Activated T-helper 1 cell treated with Interleukin-2 at 50 U/mL for 16 hours (primary cell): ENCODE results near the gene RUFY4.

ENCODE experiments used
- DNase-seq: peaks from one replicate; pipeline ENCODE4 v3.0.0-alpha.2; 2020; ENCODE audit warnings: low read depth

Gene RUFY4, protein sequence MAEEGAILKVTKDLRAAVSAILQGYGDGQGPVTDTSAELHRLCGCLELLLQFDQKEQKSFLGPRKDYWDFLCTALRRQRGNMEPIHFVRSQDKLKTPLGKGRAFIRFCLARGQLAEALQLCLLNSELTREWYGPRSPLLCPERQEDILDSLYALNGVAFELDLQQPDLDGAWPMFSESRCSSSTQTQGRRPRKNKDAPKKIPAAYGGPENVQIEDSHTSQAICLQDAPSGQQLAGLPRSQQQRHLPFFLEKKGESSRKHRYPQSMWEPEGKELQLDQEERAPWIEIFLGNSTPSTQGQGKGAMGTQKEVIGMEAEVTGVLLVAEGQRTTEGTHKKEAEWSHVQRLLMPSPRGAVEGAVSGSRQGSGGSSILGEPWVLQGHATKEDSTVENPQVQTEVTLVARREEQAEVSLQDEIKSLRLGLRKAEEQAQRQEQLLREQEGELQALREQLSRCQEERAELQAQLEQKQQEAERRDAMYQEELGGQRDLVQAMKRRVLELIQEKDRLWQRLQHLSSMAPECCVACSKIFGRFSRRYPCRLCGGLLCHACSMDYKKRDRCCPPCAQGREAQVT

DNA sequence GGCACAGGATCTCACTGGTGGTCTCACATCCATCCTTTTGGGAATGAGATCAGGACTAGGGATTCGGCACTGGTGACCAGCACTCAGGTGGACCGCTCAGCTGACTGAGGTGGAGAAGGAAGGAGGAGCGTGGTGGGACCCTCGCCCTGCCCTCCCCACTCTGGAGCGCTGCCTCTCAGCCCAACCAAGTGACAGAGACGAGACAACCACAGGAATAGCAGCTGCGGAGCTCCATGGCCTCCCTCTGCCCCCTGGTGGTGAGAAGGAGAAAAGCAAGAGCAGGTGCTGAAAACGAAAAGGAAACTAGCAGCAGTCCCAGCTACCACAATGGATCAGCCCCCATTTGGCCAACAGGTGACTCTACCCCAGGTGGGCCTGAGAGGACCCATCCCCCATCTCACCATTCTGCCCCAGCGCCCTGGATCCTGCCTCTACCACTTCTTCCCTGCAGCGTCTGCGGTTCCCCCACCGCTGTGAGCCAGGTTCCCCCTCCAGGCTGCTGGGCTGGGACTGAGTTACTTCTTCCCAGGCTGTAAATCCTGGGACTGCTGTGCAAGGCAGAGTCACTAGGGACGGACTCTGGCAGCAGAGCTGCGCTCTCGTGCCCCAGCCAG lies at the start of gene RUFY4:
Gene RUFY4, plus strand, starts transcription at position 533 of the 614 bp plus-strand sequence. CDS start 1,353 bp downstream, outside the sequence.
- peak; percentile 37 for DNase-seq

DNA sequence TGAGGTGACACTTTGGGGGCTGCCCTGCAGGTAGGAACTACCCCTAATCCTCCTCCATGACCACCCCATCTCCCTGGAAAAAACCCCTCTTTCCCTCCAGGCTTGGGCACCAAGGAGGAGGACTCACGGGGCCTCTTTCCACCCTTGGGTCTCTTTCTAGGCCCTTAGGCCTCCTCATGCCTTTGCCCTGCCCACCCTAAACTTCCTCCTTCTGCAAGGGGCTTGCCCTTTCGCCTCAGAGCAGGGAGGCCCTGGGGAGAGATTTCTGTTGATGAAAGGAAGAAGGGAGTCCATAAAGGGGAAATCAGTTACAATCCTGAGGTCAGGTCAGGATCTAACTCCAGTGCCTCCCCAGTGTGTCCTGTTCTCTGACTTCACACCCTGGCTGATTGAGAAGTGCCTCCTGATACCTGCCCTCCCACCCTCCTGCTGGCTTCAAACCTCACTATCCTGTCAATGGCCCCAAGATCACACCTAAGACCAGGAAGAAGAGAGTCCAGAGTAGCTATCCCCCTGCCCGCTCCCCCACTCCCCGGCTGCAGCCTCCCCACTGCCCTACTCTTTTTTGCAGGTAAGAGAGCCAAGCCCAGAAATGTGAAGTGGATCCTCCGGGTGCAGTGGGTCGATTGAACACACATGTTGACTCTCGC lies 49.5 kb upstream of the RUFY4 start:
- DNase-seq, result no peak

DNA sequence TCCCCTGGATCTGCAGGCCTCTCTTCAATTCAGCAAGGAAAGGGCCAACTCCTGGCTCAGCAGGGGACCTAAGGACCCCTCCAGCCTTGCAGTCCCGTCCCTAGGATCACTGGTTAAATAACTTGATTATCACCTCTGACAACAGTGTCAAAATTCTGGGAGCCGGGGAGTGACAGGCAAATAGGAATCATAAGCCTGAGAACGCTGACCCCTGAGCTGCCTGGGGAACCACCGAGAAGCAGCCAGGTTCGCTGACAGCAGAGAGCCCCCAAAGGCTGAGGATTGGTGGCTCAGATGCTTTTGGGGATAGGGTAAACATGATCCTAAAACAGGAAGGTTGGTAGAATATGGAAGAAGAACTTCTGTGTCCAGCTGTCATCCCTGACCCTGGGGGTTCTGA lies 48.8 kb upstream of the RUFY4 start:
- DNase-seq, result no peak

DNA sequence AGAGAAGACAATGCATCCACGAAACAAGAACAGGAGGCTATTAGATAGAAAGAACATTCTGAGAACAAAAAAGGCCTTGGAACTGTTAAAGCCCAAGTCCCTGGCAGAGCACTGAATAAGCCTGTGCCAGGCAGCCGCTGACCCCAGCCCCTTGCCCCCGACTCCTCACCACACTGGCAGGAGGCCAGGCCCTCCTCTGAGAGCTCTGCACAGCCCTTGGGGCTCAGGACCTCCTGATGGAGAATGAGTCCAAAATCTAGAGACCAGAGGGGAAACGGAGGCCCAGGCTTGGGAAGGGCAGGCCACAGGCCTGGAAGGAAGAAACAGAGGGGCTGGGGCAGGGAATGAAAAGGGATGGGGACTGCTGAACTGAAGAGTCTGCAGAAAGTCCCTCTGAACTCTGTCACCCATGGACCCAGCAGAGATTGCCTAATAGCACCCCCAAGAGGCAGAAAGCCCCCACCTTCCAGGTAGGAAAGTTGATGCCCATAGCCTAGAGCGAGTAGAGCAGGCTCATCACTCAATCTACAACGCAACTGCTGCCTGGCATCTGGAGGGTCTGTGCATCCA lies 48.0 kb upstream of the RUFY4 start:
- no peak for DNase-seq

DNA sequence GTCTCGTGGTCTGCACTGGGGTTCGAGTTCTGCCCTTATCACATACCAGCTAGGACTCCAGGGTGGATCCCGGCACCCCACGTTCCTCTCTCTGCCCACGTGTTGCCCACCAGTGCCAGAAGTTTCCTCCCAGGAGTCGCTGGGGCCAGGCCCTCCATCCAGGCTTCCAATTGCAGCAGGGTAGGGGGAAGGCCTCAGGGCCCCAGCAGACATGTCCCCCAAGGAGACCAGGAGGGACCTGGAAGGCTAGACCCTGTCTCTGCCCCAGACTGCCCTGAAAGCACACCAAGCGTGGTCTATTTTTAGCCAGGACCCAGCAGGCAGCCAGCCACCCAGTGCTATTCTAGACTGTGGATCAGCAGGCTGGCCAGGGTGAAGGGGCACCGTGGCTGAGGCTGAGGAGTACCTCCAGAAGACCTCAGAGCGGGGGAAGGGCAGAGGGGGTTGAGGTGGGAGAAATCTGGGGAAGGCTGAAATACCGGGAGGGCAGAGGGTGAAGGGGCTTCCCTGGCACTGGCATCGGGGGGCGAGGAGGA lies 47.4 kb upstream of the RUFY4 start:
- no peak for DNase-seq

DNA sequence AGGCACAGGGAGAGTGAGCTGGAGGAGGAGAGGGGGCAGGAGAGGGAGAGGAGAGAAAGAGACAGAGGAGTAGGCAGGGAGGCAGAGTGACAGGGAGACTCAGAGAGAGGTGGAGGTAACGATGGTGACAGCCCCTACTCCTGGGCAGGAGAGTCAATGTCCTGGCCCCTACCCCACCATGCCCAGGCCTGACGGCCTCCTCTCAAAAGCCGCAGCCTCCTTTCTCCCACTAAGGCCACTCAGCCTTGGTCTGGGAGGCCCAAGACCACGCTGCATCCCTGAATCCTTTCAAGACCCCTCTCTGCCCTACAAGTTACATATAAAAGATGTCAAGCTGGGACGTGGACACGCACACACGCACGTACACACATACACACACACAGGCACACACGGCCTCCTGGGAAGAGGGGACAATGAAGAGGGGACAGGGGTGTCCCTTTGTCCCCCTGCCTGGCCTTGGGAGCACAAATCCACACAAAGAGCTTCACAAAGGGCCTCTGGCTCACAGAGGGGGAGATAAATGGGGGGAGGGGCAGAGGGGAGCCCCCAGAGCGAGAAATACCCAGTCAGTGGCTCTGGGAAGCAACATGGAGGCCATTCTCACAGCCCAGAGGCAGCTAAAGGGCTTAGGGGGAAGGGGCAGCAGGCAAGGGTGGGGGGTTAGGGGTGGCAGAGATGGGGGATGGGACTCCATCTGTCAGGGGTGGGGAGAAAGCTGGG lies 46.8 kb upstream of the RUFY4 start:
- no peak for DNase-seq

DNA sequence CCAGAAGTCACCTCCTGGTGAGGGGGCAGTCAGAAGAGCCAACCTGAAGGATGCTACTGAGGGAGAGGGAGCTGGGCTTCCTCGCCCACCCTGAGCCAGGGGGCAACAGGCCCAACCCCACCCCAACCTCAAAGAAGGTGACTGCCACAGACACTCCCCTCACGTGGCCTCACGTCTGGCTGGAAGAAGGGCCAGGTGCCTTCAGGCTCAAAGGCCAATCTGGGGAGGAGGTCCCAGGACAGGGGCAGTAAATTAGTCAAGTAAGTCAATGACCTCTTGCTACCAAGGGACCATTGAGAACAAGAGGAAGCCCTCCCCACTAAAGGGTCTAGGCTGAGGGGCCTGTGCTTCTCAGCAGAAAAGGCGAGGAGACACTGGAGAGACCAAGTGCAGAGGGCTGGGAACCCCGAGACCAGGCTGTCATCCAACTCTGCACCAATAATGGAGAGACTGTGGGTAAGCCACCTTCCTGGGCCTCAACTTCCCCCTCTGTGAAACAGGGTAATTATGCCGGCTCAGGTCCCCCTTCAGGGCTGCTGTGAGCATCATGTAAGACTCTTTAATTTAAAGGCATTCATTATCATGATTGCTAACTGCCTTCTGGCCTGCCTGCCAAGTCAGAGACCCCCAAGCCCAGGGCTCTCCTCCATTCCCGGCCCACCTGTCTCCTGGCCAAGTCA lies 46.1 kb upstream of the RUFY4 start:
- DNase-seq, result no peak

DNA sequence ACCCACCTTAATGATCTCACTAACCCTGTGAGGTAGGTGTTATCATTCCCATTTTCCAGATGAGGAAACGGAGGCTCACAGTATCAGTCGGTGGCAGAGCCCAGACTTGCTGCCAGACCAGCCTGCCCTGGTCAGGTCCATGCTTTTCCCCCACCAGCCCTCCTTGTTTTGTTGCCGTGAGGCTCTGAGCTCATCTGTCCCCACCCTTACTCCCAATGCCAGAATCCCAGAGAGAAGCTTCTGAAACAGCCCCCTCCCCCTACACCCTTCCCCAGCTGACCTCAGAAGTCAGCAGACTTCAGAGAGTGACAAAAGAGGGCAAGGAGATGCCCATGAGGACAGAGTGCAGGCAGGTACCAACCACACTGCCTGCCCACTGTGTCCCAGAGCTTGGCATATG lies 45.4 kb upstream of the RUFY4 start:
- no peak for DNase-seq

DNA sequence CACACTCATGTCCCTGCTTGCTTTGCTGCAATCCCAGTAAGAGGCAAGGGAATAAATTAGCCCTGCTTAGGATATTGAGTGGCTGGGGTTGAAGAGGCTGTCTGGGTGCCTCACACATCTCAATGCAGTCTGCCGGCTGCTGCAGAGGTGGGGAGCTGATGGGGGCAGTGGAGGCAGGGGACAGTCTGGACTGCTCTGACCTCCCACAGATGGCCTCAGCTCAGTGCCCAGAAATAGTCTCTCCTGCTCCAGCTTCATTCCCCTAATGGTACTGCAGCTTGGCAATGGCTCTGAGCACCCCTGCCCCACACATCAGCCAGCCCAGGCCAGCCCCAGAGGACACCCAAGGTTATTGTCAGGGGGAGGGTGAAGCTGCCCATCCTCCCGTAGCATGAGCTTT lies 44.7 kb upstream of the RUFY4 start:
- DNase-seq, result no peak

DNA sequence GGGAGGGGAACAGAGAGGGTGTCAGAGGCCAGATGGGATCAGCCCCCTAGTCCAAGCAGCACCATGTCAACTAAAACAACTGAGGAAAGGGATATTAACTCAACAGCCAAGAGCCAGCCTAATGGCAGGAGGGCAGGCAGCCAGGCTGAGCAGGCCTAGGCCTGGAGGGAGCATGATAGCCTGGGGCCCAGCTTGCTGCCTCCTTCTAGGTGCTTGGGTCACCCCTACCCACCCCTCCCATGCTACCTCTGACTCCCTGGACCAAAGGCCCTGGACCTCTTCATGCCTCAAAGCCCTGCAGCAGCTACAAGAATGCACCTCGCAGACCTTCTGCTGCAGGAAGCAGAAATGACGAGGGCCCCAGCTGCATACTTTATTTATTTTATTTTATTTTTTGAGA lies 44.2 kb upstream of the RUFY4 start:
- DNase-seq, result no peak

DNA sequence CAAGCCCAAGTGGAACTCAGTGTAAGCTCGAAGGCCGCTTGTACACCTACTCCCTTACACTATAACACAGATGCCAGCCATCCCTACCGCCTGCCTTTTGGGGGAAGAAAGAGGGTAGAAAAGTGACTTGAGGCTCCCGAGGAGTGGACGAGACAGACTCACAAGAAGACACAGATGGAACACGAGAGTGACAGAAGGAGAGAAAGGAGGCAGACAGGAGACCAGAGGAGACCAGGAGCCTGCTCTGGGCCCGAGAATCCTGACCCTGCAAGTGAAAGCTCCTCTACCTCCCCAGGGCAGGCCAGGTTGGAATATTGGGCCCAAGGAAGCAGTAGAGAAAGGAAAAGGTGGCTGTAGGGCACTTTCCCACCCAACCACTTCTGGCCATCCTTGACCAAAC lies 42.8 kb upstream of the RUFY4 start:
- DNase-seq, result no peak

DNA sequence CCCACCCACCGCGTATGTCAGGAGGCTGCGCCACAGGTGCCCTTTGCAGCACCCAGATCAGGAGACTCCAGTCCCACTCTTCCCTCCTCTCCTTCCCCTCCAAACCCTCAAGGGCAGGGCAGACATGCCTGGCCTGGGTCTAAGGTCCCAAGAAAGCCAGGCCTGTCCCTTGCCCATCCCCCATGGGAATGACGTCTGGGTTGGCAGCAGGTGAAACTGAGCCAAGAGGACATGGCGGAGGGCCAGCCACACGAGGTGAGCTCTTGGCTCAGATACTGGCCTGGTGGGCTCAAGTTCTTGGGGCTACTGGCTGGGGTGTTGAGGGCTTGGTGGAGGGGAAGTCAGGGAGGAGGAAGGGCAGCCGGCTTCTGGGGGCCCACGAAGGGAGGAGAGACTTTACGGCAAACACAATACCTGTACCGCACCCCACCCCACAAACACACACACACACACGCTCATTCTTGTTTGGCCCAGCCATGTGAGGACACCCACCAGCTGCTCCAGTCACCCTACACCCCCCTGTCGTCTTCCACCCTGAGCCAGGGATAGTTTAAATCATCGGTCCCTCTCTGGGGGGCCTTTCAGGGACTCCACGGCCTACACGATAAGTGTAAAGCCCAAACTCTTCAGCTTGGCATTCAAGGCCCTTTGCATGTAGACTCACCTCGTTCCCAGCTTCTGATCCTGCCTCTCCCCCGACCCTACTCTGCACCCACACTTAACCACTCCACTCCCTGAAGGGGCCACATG lies 42.2 kb upstream of the RUFY4 start:
- no peak for DNase-seq

DNA sequence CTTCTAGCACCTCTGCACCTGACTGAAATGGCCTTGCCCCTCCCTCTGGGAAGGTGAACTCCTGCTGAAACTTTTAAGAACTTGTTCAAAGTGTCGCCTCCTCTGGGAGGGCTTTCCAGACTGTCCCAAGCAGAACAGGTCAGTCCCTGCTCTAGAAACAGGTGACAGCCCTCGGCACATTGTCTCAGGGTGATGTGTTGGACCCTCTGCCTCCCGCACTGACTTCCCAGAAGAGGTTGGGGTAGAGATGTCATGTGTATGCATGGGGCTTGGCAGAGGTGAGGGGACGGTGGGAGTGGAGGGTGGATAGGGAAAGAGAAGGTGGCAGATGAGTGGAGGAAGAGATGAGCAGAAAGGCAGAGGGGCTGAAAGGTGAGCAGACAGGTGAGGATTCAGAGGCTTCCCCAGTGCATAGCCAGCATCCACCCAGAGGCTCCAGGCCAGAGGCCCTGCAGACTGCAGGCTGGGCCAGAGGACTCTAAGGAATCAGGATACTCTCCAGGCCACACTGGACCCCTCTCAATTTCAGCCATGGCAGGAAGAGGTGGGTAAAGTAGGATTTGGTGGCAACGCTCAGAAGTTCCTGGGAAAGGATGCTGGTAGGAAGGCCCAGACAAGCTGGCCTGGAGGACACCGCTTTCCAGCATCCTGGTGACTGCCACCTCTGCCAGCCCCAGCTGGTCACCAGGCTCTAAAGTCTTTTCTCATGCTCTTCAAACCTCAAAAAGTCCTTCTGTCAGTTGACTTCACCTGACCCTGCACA lies 41.4 kb upstream of the RUFY4 start:
- no peak for DNase-seq

DNA sequence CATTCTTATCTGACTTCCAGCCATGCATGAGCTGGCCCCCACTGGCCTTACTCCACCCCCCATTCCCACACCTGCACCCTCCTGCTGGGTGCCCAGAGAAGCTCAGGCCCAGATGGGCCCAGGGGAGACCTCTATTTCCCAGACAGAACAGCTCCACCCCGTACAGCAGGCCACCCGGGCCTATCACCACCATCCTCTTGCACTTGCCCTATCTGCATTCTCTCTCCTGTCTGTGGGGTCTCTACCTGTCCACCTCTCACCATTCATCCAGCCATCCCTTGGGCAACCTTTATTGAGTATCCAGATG lies 40.9 kb upstream of the RUFY4 start:
- DNase-seq, result no peak

DNA sequence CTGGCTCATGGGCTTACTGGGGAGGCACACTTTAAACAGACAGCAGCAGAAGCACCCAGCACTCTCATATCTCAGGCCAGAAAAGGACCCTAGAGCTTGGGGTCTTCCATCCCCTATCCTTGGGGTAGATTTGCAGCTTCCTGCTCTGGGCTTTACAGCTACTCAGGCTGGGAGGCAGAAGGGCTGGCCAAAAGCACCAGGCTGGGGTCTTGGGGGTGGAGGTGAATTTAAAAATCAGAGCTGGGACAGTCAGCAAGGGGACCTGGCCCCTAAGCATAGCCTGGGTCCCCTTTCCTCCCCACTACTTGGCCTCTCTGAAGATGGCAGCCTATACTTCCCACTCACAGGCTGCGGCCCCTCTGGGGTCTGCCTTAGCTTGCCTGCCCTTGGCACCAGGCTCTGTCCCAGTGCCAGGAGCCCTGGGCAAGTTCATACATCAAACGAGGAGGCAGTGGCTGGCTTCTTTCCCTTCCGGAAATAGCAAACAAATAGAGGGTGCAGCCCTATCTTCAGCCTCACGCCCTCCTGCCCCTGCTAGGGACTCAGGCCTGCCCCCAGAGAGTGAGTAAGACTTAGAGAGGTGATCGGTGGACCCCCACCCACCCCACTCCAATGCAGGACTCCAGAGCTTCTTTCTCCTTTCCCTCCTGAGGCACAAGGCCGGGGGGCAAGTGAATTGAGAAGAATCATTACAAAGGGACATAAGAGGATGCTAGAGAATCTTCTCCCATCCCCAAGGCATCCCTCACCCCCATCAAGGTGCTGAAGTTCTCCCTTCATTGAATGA lies 40.3 kb upstream of the RUFY4 start:
- no peak for DNase-seq

DNA sequence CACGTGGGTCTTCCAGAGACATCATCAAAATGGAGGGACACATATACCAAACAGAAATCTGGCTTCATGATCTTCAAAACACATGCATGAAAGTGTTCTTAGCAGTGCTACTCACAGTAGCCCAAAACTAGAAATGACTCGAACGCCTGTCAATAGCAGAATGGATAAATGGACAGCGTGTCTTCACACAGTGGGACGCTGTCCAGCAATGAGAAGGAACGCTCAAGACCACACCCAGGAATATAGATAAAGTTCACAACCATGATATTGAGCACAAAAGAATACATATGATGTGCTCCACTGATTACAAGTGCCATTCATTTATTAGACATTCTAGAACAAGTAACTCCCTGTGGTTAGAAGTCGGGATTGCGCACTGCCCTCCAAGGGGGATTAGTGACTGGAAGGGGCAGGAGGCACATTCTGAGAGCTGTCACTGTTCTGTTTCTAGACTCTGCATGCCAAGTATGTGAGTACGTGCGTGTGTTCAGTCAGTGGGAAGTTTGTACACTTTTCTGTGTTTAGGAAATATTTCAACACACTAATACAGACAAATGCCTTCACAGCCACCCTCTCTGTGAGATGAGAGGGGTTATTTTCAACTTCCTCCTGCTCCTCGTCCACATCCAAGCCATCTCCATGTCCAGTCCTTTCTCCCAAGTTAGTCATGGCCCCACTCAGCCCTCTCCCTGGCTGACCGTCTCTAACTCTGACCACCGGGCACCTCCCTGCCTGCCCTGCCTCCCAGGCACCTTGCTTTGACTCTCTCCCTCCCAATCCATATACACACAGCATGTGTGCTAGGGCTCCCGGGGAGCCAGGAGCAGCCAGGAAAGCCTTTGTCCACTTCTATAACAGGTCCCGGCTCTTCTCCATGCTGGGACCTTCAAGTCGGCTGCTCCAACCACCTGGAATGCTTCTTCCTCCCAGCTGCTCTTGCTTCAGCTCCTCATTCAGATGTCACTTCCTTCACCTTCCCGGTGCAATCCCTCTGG lies 39.4 kb upstream of the RUFY4 start:
- no peak for DNase-seq

DNA sequence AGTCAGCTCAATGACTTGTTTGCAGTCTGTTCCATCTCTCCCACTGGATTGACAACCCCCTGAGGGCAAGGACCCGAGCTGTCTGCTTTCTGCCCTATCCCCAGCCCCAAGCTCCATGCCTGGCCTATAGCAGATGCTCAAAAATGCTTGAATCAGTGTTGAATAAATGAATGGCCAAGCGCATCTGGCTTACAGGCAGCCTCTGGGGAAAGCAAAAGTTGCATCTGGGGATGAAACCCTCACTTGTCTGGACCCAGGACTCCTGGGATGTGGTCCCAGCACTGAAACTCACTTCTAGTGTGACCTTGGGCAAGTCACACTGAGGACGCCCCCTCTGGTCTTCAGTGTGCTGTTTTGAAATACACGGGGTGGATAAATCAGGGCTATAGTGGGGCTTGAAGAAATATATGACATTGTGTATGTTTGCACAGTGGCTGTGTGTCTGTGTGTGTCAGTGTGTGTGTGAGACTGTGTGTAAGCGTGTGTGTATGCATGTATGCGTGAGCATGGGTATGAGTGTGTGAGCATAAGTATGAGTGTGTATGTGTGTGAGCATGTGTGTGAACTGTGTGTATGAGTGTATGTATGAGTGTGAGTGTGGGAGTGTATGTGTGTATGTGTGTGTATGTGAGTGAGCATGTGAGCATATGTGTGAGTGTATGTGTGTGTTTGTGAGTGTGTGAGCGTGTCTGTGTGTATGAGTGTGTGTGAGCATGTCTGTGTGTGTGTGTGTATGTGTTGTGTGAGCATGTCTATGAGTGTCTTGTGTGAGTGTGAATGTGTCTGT lies 38.5 kb upstream of the RUFY4 start:
- no peak for DNase-seq
